Keratinocyte (primary cell): ENCODE measurements around the gene LRRC7. TPM values are rescaled to one million over a fixed set of nuclear protein-coding genes. Genes with fewer than 3 reads are reported as not detected.

Source experiments
- DNase-seq: peaks from one replicate; pipeline ENCODE4 v3.0.0-alpha.2; 2011; ENCODE audit warnings: low read depth, missing footprints, low spot score
- FAIRE-seq: peaks from 2 replicates; lab custom pipeline; 2011; peaks lifted over from hg19 to GRCh38; lab: Jason Lieb, UNC
- H2AFZ ChIP-seq: 2 replicates; pipeline ENCODE4 v1.6.0; 2012; ENCODE audit warnings: low read length, control low read depth, inconsistent platforms; ENCODE audit not compliant: control insufficient read depth
- H3K27ac ChIP-seq: 2 replicates; pipeline ENCODE4 v1.5.1; 2011; ENCODE audit warnings: low read length; ENCODE audit not compliant: control insufficient read depth, insufficient read depth
- H3K27me3 ChIP-seq: 3 replicates; pipeline ENCODE4 v1.6.0; 2011; ENCODE audit warnings: low read length; ENCODE audit not compliant: control insufficient read depth, insufficient read depth; ENCODE audit errors: extremely low read depth
- H3K36me3 ChIP-seq, 2 experiments: 2 replicates in 1 of 2; 3 replicates in 1 of 2; pipeline ENCODE4 v1.5.1; 2011; ENCODE audit warnings: low read length in 2 of 2, mild to moderate bottlenecking in 1 of 2; ENCODE audit not compliant: control insufficient read depth in 2 of 2, insufficient read depth in 2 of 2; ENCODE audit errors: extremely low read depth in 1 of 2
- H3K4me1 ChIP-seq: 3 replicates; pipeline ENCODE4 v1.5.1; 2011; ENCODE audit warnings: low read length; ENCODE audit not compliant: control insufficient read depth, insufficient read depth; ENCODE audit errors: extremely low read depth
- H3K4me2 ChIP-seq: 3 replicates; pipeline ENCODE4 v1.6.0; 2011; ENCODE audit warnings: low read depth, low read length; ENCODE audit not compliant: control insufficient read depth, insufficient read depth; ENCODE audit errors: extremely low read depth
- H3K4me3 ChIP-seq, 3 experiments: fragments of 200-600 bp in 1 of 3; sonication (generic) in 1 of 3; 2 replicates in 2 of 3; 3 replicates in 1 of 3; pipeline ENCODE4 v1.5.1; 2011 to 2016; ENCODE audit warnings: low read length in 3 of 3, mild to moderate bottlenecking in 3 of 3, control low read depth in 2 of 3, inconsistent platforms in 1 of 3, low read depth in 1 of 3, mixed read lengths in 1 of 3, mixed run types in 1 of 3, moderate library complexity in 1 of 3; ENCODE audit not compliant: control insufficient read depth in 2 of 3, insufficient read depth in 2 of 3; ENCODE audit errors: extremely low read depth in 1 of 3
- H3K79me2 ChIP-seq: 2 replicates; pipeline ENCODE4 v1.6.0; 2012; ENCODE audit warnings: low read length; ENCODE audit not compliant: control insufficient read depth, insufficient read depth
- H3K9ac ChIP-seq: 3 replicates; pipeline ENCODE4 v1.6.0; 2011; ENCODE audit warnings: low read length; ENCODE audit not compliant: control insufficient read depth, insufficient read depth; ENCODE audit errors: extremely low read depth
- H3K9me1 ChIP-seq: 3 replicates; pipeline ENCODE4 v1.6.0; 2011; ENCODE audit warnings: low read length; ENCODE audit not compliant: control insufficient read depth, insufficient read depth; ENCODE audit errors: extremely low read depth
- H3K9me3 ChIP-seq: 2 replicates; pipeline ENCODE4 v1.5.1; 2012; ENCODE audit warnings: low read depth, low read length; ENCODE audit not compliant: control insufficient read depth
- H4K20me1 ChIP-seq: 3 replicates; pipeline ENCODE4 v1.6.0; 2011; ENCODE audit warnings: low read length; ENCODE audit not compliant: control insufficient read depth, insufficient read depth; ENCODE audit errors: extremely low read depth
- CTCF ChIP-seq, 3 experiments: IDR thresholded peaks in 1 of 3; conservative IDR thresholded peaks in 1 of 3; optimal IDR thresholded peaks in 1 of 3; 2 replicates in 2 of 3; 3 replicates in 1 of 3; pipeline versions ENCODE3 to v1.5.1; 2011; ENCODE audit warnings: low read length in 3 of 3, mild to moderate bottlenecking in 3 of 3, moderate library complexity in 2 of 3, control low read depth in 1 of 3, inconsistent platforms in 1 of 3; ENCODE audit not compliant: insufficient read depth in 2 of 3; ENCODE audit errors: extremely low read depth in 1 of 3
- EZH2 ChIP-seq: IDR thresholded peaks from one replicate; pipeline ENCODE4 v1.6.1; 2012; ENCODE audit warnings: inconsistent platforms, mild to moderate bottlenecking, low read length, moderate library complexity
- dilution Hi-C: fragments of 300-500 bp; cut with MboI; formaldehyde crosslinking; loops from one replicate; pipeline ENCODE4 v1.7.0; 2020; ENCODE audit warnings: low sequenced_read_pairs; ENCODE audit not compliant: extremely low pct_ligation_motif_present
- polyA plus RNA-seq, 5 experiments: library from polyadenylated mRNA; depleted of rRNA in 3 of 5; stranded (reverse) in 3 of 5; stranded (forward) in 1 of 5; unstranded in 1 of 5; fragments of >200 nt; gene quantifications; 1 replicate in 1 of 5; 2 replicates in 3 of 5; 3 replicates in 1 of 5; pipeline versions ENCODE4 v1.2.1 to v1.2.3, GENCODE V29; 2011 to 2012; ENCODE audit warnings: missing spikeins in 2 of 5, low read depth in 1 of 5, low replicate concordance in 1 of 5

LRRC7 gene
- polyA plus RNA-seq, 1 donor (not counting 4 experiments of a cell fraction or from before 2014, with no cell fraction given), result 0.28 TPM

GRCh38 chr1:69998847-69999246, 431.1 kb downstream of the LRRC7 start:
- DNase-seq, result no peak
- no peaks in the 10 kb centered on the region for H3K9me3 ChIP-seq
- H3K4me3 ChIP-seq, result no peak overlapping the region
- peaks cover 5% of the 10 kb centered on the region for H3K4me1 ChIP-seq
- H3K9ac ChIP-seq, result no peak overlapping the region
- H3K79me2 ChIP-seq, result no peaks in the 10 kb centered on the region
- TF ChIP-seq EZH2, result no peak
- TF ChIP-seq CTCF (optimal IDR thresholded peaks at IDR 0.05 in 1 of 3, IDR thresholded peaks at IDR 0.05 in 1 of 3, conservative IDR thresholded peaks at IDR 0.05 in 1 of 3; ENCODE audit: extremely low read depth in 1 of 3, insufficient read depth in 2 of 3, low read length in 3 of 3), result no peak
- H3K36me3 ChIP-seq, result no peaks in the 10 kb centered on the region
- no peak overlapping the region for H3K4me2 ChIP-seq
- no peaks in the 10 kb centered on the region for H3K27me3 ChIP-seq
- no peaks in the 10 kb centered on the region for H3K9me1 ChIP-seq
- no peaks in the 10 kb centered on the region for H4K20me1 ChIP-seq
- no peak for FAIRE-seq
- no peak overlapping the region for H3K27ac ChIP-seq
- dilution Hi-C loops, result no loop called here
- H2AFZ ChIP-seq, result no peak overlapping the region

- no peak for DNase-seq
- TF ChIP-seq CTCF (optimal IDR thresholded peaks at IDR 0.05 in 1 of 3, IDR thresholded peaks at IDR 0.05 in 1 of 3, conservative IDR thresholded peaks at IDR 0.05 in 1 of 3; ENCODE audit: extremely low read depth in 1 of 3, insufficient read depth in 2 of 3, low read length in 3 of 3) (no peak), EZH2 (no peak)
- Histone ChIP-seq H3K4me2 (no peak overlapping the region), H3K9ac (no peak overlapping the region), H3K27me3 (no peaks in the 10 kb centered on the region), H3K9me1 (no peaks in the 10 kb centered on the region), H3K79me2 (no peaks in the 10 kb centered on the region), H3K36me3 (no peaks in the 10 kb centered on the region), H3K4me3 (no peak overlapping the region), H2AFZ (peak overlapping the region; percentile 21), H3K27ac (no peak overlapping the region), H4K20me1 (no peaks in the 10 kb centered on the region), H3K9me3 (no peaks in the 10 kb centered on the region), H3K4me1 (no peaks in the 10 kb centered on the region)
- dilution Hi-C loops, result no loop called here
- peak; percentile 32 for FAIRE-seq
Measured at GRCh38 chr1:70003211-70003908, 435.6 kb downstream of the LRRC7 start.
